ENCODE measurements around the gene MYMK.

MYMK gene

GRCh38 chr9:133539991-133540697 is 15.4 kb upstream of the MYMK start:
- H3K4me3 ChIP-seq (ENCODE audit: low read depth, low read length) = no peak overlapping the region
- no peak for TF ChIP-seq CTCF (IDR thresholded peaks at IDR 0.05; ENCODE audit: borderline replicate concordance, insufficient read depth, low read depth, low read length)

DNA sequence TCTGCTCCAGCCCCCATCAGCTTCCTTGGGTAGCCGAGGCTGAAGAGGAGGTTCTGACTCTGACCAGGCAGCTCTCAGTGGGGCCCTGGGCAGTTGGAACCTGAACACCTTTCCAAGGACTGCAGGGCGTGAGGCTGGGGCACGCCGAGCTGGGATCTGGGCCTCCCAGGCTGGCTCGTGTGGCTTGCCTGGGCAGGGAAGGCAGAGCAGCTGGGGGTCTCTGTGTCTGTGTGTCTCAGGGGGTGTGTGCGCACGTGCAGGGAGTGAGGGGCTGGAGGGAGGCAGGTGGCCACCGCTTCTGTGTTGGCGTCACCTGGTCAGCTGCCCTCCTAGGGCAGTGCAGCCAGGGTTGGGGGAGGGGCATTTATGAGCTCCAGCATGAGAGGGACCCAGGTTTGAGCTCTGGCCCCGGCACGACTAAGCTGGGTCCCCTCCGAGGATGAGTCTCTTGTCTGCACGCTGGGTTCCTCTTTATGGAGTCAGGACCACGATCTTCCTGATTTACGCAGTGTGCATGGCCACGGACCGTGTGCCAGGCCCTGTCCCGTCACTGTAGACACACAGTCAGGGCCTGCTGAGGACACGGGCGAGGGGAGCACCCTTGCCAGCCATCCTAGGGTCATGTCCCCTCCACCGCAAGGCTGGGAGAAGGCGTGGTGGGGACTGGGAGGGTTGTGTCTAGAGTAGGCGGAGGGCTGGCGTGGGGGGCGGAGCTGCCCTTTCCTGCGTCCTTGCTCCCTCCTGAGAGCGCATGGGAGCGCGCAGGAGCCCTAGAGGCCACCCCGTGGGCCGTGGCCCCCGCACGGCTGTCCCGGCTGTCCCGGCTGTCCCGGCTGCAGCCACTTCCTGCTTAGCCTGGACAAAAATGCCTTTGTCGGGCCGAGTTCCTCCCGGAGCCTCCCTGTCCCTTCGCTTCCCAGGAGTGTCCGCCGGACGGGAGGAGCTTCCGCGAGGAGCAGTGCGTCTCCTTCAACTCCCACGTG is 14.4 kb upstream of the MYMK start:
- H3K4me3 ChIP-seq (ENCODE audit: low read depth, low read length) = no peak overlapping the region
- no peak for TF ChIP-seq CTCF (IDR thresholded peaks at IDR 0.05; ENCODE audit: borderline replicate concordance, insufficient read depth, low read depth, low read length)

DNA sequence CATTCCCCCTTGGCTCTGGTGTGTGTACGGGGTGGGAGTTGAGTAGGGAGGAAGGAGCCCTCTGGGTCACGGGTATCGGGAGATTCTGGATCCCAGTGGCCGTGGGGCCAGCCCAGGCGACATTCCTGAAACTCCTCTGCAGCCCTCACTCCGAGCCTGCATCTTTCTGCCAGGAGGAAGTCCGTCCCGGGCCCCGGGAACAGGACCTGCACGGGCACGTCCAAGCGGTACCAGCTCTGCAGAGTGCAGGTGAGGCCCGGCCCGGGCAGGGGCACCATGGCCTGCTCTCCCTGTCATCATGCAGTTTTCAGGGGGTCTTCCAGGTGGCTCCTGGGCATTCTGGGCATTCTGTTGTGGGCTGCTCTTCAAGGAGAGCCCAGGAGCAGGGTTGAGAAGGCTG is 13.4 kb upstream of the MYMK start:
- no peak for TF ChIP-seq CTCF (IDR thresholded peaks at IDR 0.05; ENCODE audit: borderline replicate concordance, insufficient read depth, low read depth, low read length)
- no peak overlapping the region for H3K4me3 ChIP-seq (ENCODE audit: low read depth, low read length)

- TF ChIP-seq CTCF (IDR thresholded peaks at IDR 0.05; ENCODE audit: borderline replicate concordance, insufficient read depth, low read depth, low read length) = no peak
- no peak overlapping the region for H3K4me3 ChIP-seq (ENCODE audit: low read depth, low read length)
Observed at GRCh38 chr9:133537257-133537656, 12.5 kb upstream of the MYMK start.

DNA sequence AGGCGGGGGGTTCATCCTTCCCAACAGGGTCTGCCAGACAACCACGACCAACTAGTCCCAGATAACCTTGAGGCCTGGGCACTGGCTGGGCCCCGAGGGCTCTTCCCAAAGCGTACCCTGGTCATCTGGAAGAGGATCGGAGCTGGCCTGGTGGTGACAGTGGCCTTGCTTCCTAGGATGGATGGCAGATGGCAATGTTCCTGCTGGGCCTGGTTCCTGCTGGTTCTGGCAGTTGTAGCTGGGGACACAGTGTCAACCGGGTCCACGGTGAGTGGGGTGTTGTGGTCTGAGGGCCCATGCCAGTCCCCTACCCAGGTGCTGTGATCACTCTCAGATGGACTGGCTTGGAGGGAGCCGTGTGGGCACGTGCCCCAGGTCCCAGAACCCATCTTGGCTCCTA is 11.8 kb upstream of the MYMK start:
- H3K4me3 ChIP-seq (ENCODE audit: low read depth, low read length) = no peak overlapping the region
- TF ChIP-seq CTCF (IDR thresholded peaks at IDR 0.05; ENCODE audit: borderline replicate concordance, insufficient read depth, low read depth, low read length) = no peak

DNA sequence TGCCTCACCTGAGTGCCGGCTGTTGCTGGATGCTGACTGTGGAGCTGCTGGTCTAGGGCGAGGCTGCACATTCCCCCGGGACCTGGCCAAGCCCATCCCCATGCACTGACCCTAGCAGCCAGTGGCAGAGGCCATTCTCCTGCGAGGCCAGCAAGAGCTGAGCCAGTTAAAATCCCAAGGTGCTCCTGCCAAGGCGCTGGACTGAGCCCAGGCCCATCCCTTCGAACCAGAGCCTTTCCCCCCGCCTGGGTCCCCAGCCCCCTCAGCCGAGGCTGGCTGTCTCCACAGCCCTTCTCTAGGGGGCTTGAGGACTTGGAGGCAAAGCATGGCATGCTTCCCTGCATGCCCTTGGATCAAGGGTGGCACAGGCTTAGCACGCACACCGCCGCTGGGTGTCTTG is 11.3 kb upstream of the MYMK start:
- no peak overlapping the region for H3K4me3 ChIP-seq (ENCODE audit: low read depth, low read length)
- TF ChIP-seq CTCF (IDR thresholded peaks at IDR 0.05; ENCODE audit: borderline replicate concordance, insufficient read depth, low read depth, low read length) = no peak

Data from GM12875 (cell line).